ENCODE measurements around the gene DOCK1.

DNA sequence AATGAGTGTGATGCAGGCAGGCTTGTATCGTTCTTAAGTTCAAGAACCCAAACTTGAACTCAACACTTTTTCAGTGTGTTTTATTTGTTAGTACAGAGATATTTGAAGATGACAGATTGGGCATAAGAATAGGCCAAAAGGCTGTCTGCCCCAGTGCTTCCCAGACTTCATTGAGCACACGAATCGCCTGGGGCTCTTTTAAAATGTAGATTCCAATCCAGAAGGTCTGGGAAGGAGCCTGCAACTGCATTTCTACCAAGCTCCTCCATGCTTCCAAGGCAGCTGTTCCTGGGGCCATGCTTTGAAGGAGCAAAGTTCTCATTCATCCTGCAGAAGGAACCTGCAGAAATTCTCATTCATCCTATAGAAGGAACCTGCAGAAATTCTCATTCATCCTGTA is 405.7 kb downstream of the DOCK1 start:
- TF ChIP-seq, protein P1, sequence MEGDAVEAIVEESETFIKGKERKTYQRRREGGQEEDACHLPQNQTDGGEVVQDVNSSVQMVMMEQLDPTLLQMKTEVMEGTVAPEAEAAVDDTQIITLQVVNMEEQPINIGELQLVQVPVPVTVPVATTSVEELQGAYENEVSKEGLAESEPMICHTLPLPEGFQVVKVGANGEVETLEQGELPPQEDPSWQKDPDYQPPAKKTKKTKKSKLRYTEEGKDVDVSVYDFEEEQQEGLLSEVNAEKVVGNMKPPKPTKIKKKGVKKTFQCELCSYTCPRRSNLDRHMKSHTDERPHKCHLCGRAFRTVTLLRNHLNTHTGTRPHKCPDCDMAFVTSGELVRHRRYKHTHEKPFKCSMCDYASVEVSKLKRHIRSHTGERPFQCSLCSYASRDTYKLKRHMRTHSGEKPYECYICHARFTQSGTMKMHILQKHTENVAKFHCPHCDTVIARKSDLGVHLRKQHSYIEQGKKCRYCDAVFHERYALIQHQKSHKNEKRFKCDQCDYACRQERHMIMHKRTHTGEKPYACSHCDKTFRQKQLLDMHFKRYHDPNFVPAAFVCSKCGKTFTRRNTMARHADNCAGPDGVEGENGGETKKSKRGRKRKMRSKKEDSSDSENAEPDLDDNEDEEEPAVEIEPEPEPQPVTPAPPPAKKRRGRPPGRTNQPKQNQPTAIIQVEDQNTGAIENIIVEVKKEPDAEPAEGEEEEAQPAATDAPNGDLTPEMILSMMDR (IDR thresholded peaks at IDR 0.05) = no peak
- TF ChIP-seq ZFX (IDR thresholded peaks at IDR 0.05; ENCODE audit: borderline replicate concordance) = no peak

Measured in 22Rv1 (cell line).